ENCODE results near the gene RPL37A. TPM values are rescaled to one million over a fixed set of nuclear protein-coding genes. Genes with fewer than 3 reads are reported as not detected.

The RPL37A gene
- total and polyA plus RNA-seq, 2 of the 4 experiments (the other 2 are of a cell fraction), result 341 to 1,572 TPM

DNA sequence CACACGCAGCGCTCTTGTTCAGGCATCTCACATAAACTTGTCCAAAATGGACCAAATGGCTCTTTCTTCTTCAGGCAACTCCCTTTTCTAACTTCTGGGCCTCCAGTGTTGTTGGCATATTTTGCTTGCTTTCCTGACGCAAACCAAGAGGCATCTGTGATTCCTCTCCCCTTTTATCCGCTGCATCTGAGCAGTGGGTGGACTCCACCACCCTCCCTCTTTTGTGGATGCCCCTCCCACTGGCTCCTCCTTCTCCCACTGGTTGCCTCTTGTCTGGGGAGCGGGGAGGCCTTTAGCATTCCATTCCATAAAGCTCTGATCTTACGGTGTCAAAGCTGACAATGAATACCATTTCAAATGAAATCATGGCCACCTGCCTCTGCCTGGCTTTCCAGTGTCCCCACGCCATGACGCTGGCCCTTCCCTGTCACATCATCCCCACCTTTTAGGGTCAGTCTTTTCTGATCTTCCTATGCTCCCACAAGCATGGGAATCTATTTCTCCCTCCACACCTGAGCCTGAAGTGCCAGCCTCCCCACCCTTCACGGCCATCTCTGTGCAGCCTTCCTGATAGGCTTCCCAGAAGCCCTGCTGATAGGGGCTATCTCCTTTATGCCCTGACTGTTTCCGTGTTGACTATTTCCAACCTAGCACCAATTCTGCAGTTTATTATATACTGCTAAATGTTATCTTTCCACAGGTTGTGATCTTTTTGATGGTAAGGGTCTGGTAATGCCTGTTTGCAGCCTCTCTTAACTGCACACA is 51.5 kb downstream of the RPL37A start:
- CTCF ChIA-PET, result interaction anchor here (1.2 kb wide), 1 partner anchor 31 kb away, joined by 3 read pairs; no protein-coding TSS in a partner anchor
- no peak overlapping the region for H3K4me3 ChIP-seq (ENCODE audit: insufficient read depth, low read depth, low read length)
- no peak overlapping the region for H3K23ac ChIP-seq (ENCODE audit: low read depth, low read length)
- no peaks in the 10 kb centered on the region for H3K36me3 ChIP-seq (ENCODE audit: control insufficient read depth, insufficient read depth, low read length)
- H4K91ac ChIP-seq (ENCODE audit: insufficient read depth, low read depth, low read length), result peak overlapping the region; percentile 44
- H3K18ac ChIP-seq (ENCODE audit: low read depth, low read length), result peak overlapping the region; percentile 30
- no peak overlapping the region for H3K56ac ChIP-seq (ENCODE audit: extremely low read depth, insufficient read depth, low read length)
- H3K14ac ChIP-seq (replicated peaks; ENCODE audit: low read depth, low read length), result no peak overlapping the region
- H3K9ac ChIP-seq (ENCODE audit: low read depth, low read length), result no peak overlapping the region
- H2BK20ac ChIP-seq (ENCODE audit: low read depth, low read length), result peak overlapping the region; percentile 77
- H3K4me2 ChIP-seq (ENCODE audit: low read depth, low read length), result no peak overlapping the region
- intact Hi-C loops (cut with micrococcal nuclease), result no loop called here
- DNase-seq (no peak), ATAC-seq (ENCODE audit: low read depth) (no peak)
- BruUV-seq (replicated peaks), result no TSS peak
- H2AK5ac ChIP-seq (ENCODE audit: low read depth, low read length), result peak overlapping the region; percentile 51
- no peaks in the 10 kb centered on the region for H3K9me3 ChIP-seq (ENCODE audit: control insufficient read depth, insufficient read depth, low read length)
- H4K5ac ChIP-seq (ENCODE audit: low read depth, low read length), result peak overlapping the region; percentile 27
- H2BK120ac ChIP-seq (ENCODE audit: low read depth, low read length), result peak overlapping the region; percentile 59
- H3K79me1 ChIP-seq (ENCODE audit: low read depth in 1 of 2, low read length in 2 of 2), result no peaks in the 10 kb centered on the region
- dilution Hi-C loops (cut with HindIII; ENCODE audit: low sequenced_read_pairs, unreplicated experiment), result no loop called here
- TF ChIP-seq RAD21 (IDR thresholded peaks at IDR 0.05; ENCODE audit: low read length) (no peak), RFX5 (IDR thresholded peaks at IDR 0.05; ENCODE audit: low read depth, low read length) (no peak), BHLHE40 (IDR thresholded peaks at IDR 0.05; ENCODE audit: low read depth, low read length) (no peak), NFE2L2 (IDR thresholded peaks at IDR 0.05; ENCODE audit: low read depth, low read length) (no peak), CEBPB (IDR thresholded peaks at IDR 0.05; ENCODE audit: low read depth, low read length) (no peak), POLR2A (IDR thresholded peaks at IDR 0.05; ENCODE audit: low read depth, low read length) (no peak), RCOR1 (IDR thresholded peaks at IDR 0.05; ENCODE audit: insufficient replicate concordance, low read length) (no peak), FOS (IDR thresholded peaks at IDR 0.05; ENCODE audit: low read depth, low read length) (no peak), MXI1 (IDR thresholded peaks at IDR 0.05; ENCODE audit: borderline replicate concordance, low read depth, low read length) (no peak)
- TF ChIP-seq, protein P1, sequence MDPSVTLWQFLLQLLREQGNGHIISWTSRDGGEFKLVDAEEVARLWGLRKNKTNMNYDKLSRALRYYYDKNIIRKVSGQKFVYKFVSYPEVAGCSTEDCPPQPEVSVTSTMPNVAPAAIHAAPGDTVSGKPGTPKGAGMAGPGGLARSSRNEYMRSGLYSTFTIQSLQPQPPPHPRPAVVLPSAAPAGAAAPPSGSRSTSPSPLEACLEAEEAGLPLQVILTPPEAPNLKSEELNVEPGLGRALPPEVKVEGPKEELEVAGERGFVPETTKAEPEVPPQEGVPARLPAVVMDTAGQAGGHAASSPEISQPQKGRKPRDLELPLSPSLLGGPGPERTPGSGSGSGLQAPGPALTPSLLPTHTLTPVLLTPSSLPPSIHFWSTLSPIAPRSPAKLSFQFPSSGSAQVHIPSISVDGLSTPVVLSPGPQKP (IDR thresholded peaks at IDR 0.05; ENCODE audit: borderline replicate concordance, low read depth, low read length), result no peak
- no peak overlapping the region for H2AK9ac ChIP-seq (replicated peaks; ENCODE audit: low read depth, low read length, poor library complexity)
- POLR2A ChIA-PET (ENCODE audit: unreplicated experiment), result no interaction called here
- in situ Hi-C loops (cut with MboI; ENCODE audit: low sequenced_read_pairs), result no loop called here
- peak overlapping the region; percentile 75 for H2BK5ac ChIP-seq (ENCODE audit: low read depth, low read length, poor library complexity, severe bottlenecking)
- WGBS, 2 experiments (ENCODE audit: extremely low coverage in 2 of 2, insufficient read length in 1 of 2), result 96% methylated on average over 8 of the region's 10 CpGs; no CpG with 5 or more reads in 1 of the 2 experiments
- peak overlapping the region; percentile 34; the same call in 1 of the 2 replicates for H3K27ac ChIP-seq (ENCODE audit: insufficient read depth, low read length)
- no peak overlapping the region; a peak in 1 of 4 replicates for H4K8ac ChIP-seq (ENCODE audit: low read depth in 2 of 2, low read length in 2 of 2)
- no peaks in the 10 kb centered on the region for H3K27me3 ChIP-seq (ENCODE audit: control insufficient read depth, insufficient read depth, low read length)
- peak overlapping the region; percentile 59 for H3K4ac ChIP-seq (ENCODE audit: low read depth, low read length)
- peaks cover 54% of the 10 kb centered on the region for H3K4me1 ChIP-seq (ENCODE audit: control insufficient read depth, insufficient read depth, low read length)
- H2BK15ac ChIP-seq (ENCODE audit: low read depth, low read length), result peak overlapping the region; percentile 7; the same call in 2 of the 3 replicates
- H3K9me1 ChIP-seq (ENCODE audit: insufficient read depth, low read length), result peaks cover 16% of the 10 kb centered on the region
- no peaks in the 10 kb centered on the region for H4K20me1 ChIP-seq (ENCODE audit: insufficient read depth, low read length)
- H2AFZ ChIP-seq (replicated peaks; ENCODE audit: low read length, poor library complexity), result peak overlapping the region; percentile 44

Data from IMR-90 (cell line).